HCT116 (cell line): ENCODE results near the gene MN1. TPM values are rescaled to one million over a fixed set of nuclear protein-coding genes. Genes with fewer than 3 reads are reported as not detected.

ENCODE experiments used
- ATAC-seq: fragments of 200-7000 bp; cut with Tn5 transposase; 2 replicates; pipeline ENCODE4 v1.9.1; 2020; ENCODE audit warnings: mild to moderate bottlenecking, moderate library complexity
- BruUV-seq: library from RNA; stranded (reverse); fragments of 400-500 nt; replicated peaks from 2 replicates; lab custom pipeline; 2021; lab: Mats Ljungman, UMichigan
- CTCF ChIA-PET: fragments of 300-600 bp; sonication (Branson Sonifier 250); formaldehyde crosslinking; loops from one replicate; lab custom pipeline; 2021; ENCODE audit warnings: antibody characterized with exemption; lab: Charles Lee
- POLR2A ChIA-PET: fragments of 300-600, 350-600 bp; sonication (Branson Sonifier 250); formaldehyde crosslinking; loops from one replicate; lab custom pipeline; 2021; ENCODE audit warnings: antibody characterized with exemption; lab: Charles Lee
- RAD21 ChIA-PET, 2 experiments: fragments of 300-600 bp; sonication (Branson Sonifier 250); formaldehyde crosslinking; loops; one replicate each; lab custom pipeline; 2023; ENCODE audit warnings: low total read pairs in 2 of 2; ENCODE audit not compliant: uncharacterized antibody in 2 of 2, unreplicated experiment in 2 of 2, low non-redundant PET in 1 of 2; lab: Charles Lee
- DNase-seq: peaks from one replicate; pipeline ENCODE4 v3.0.0-alpha.2; 2010; ENCODE audit warnings: low read depth, low spot score
- H2AFZ ChIP-seq: fragments of 200-600 bp; shearing (Covaris generic), sonication (generic); 2 replicates; pipeline ENCODE4 v1.6.1; 2017; ENCODE audit warnings: low read depth, mixed run types, mixed read lengths, antibody characterized with exemption, low read length; ENCODE audit not compliant: poor library complexity, severe bottlenecking
- H3K27ac ChIP-seq: 2 replicates; pipeline ENCODE4 v1.5.1; 2012; ENCODE audit warnings: low read depth, low read length
- H3K27me3 ChIP-seq: fragments of 200-600 bp; sonication (generic); 2 replicates; pipeline ENCODE4 v1.6.1; 2016; ENCODE audit warnings: mixed run types, low read length, mixed read lengths; ENCODE audit not compliant: insufficient read depth
- H3K36me3 ChIP-seq, 2 experiments: fragments of 200-500 bp in 1 of 2; fragments of 200-600 bp in 1 of 2; sonication (Bioruptor generic) in 1 of 2; sonication (generic) in 1 of 2; 2 replicates each; pipeline versions ENCODE4 v1.5.1 to v1.6.1; 2014 to 2016; ENCODE audit warnings: low read length in 2 of 2, inconsistent platforms in 1 of 2, mixed read lengths in 1 of 2, mixed run types in 1 of 2; ENCODE audit not compliant: insufficient read depth in 2 of 2, control insufficient read depth in 1 of 2
- H3K4me1 ChIP-seq, 2 experiments: fragments of 200-600 bp in 1 of 2; sonication (generic) in 1 of 2; 2 replicates each; pipeline versions ENCODE4 v1.5.1 to v1.6.1; 2012 to 2017; ENCODE audit warnings: low read length in 2 of 2, inconsistent platforms in 1 of 2, mild to moderate bottlenecking in 1 of 2, mixed read lengths in 1 of 2, mixed run types in 1 of 2, moderate library complexity in 1 of 2; ENCODE audit not compliant: insufficient read depth in 2 of 2, control insufficient read depth in 1 of 2
- H3K4me2 ChIP-seq: fragments of 200-600 bp; sonication (generic); 2 replicates; pipeline ENCODE4 v1.6.1; 2017; ENCODE audit warnings: mixed run types, low read length, mixed read lengths
- H3K4me3 ChIP-seq, 2 experiments: fragments of 200-600 bp in 1 of 2; sonication (generic) in 1 of 2; replicated peaks in 1 of 2; 2 replicates each; pipeline ENCODE4 v1.5.1; 2011 to 2016; ENCODE audit warnings: low read length in 2 of 2, control low read depth in 1 of 2, low read depth in 1 of 2, mild to moderate bottlenecking in 1 of 2, mixed read lengths in 1 of 2, mixed run types in 1 of 2
- H3K79me2 ChIP-seq: fragments of 200-600 bp; sonication (generic); 2 replicates; pipeline ENCODE4 v1.6.1; 2017; ENCODE audit warnings: mild to moderate bottlenecking, mixed run types, low read length, moderate library complexity, mixed read lengths; ENCODE audit not compliant: insufficient read depth
- H3K9ac ChIP-seq: fragments of 200-600 bp; sonication (generic); 2 replicates; pipeline ENCODE4 v1.6.1; 2016; ENCODE audit warnings: low read length, mixed read lengths
- H3K9me2 ChIP-seq: fragments of 200-600 bp; sonication (generic), shearing (Covaris generic); 2 replicates; pipeline ENCODE4 v1.6.1; 2017; ENCODE audit warnings: mixed run types, mild to moderate bottlenecking, moderate library complexity; ENCODE audit not compliant: insufficient read depth
- H3K9me3 ChIP-seq, 2 experiments: fragments of 200-500 bp in 1 of 2; fragments of 200-600 bp in 1 of 2; sonication (Bioruptor generic) in 1 of 2; sonication (generic) in 1 of 2; 2 replicates each; pipeline ENCODE4 v1.6.1; 2014 to 2017; ENCODE audit warnings: low read length in 2 of 2, mixed read lengths in 2 of 2, inconsistent platforms in 1 of 2, low read depth in 1 of 2, mild to moderate bottlenecking in 1 of 2, mixed run types in 1 of 2, moderate library complexity in 1 of 2; ENCODE audit not compliant: control insufficient read depth in 1 of 2, insufficient read depth in 1 of 2
- H4K20me1 ChIP-seq: fragments of 200-600 bp; sonication (generic), shearing (Covaris generic); 2 replicates; pipeline ENCODE4 v1.6.1; 2017; ENCODE audit warnings: mixed run types, mild to moderate bottlenecking, moderate library complexity; ENCODE audit not compliant: insufficient read depth
- CBX3 ChIP-seq: IDR thresholded peaks from 2 replicates; pipeline ENCODE4 v1.6.1; 2012; ENCODE audit warnings: low read depth
- EGR1 ChIP-seq: IDR thresholded peaks from 2 replicates; pipeline ENCODE4 v1.6.1; 2012; ENCODE audit warnings: low read depth
- EZH2phosphoT487 ChIP-seq: fragments of 200-600 bp; IDR thresholded peaks from 2 replicates; pipeline ENCODE4 v1.6.1; 2018; ENCODE audit warnings: antibody characterized with exemption, borderline replicate concordance
- JUND ChIP-seq: IDR thresholded peaks from 2 replicates; pipeline ENCODE4 v1.6.1; 2012
- POLR2AphosphoS5 ChIP-seq: IDR thresholded peaks from 2 replicates; pipeline ENCODE4 v1.6.1; 2011; ENCODE audit warnings: mild to moderate bottlenecking, low read depth, low read length, moderate library complexity
- RAD21 ChIP-seq: IDR thresholded peaks from 2 replicates; pipeline ENCODE4 v1.6.1; 2012; ENCODE audit warnings: low read depth, mild to moderate bottlenecking
- SIN3A ChIP-seq: IDR thresholded peaks from 2 replicates; pipeline ENCODE4 v1.6.1; 2012; ENCODE audit warnings: low read depth
- SP1 ChIP-seq: IDR thresholded peaks from 2 replicates; pipeline ENCODE4 v1.6.1; 2012; ENCODE audit warnings: low read depth
- SRF ChIP-seq: IDR thresholded peaks from 2 replicates; pipeline ENCODE4 v1.6.1; 2012; ENCODE audit warnings: low read depth
- YY1 ChIP-seq: IDR thresholded peaks from 2 replicates; pipeline ENCODE4 v1.6.1; 2011; ENCODE audit warnings: low read length, low read depth, moderate library complexity, mild to moderate bottlenecking; ENCODE audit not compliant: insufficient replicate concordance; ENCODE audit errors: extremely low read depth
- intact Hi-C: fragments of 100-400 bp; cut with micrococcal nuclease; formaldehyde crosslinking; loops from 2 replicates; pipeline ENCODE4 v1.10.0; 2022
- total RNA-seq: library from RNA; stranded (reverse); gene quantifications from one replicate; pipeline ENCODE4 v1.2.1, GENCODE V29; 2021; ENCODE audit not compliant: unreplicated experiment
- TF ChIP-seq, protein P1 (sequence below): IDR thresholded peaks from 2 replicates; pipeline ENCODE4 v1.6.1; 2011; ENCODE audit warnings: mild to moderate bottlenecking, low read length, moderate library complexity; ENCODE audit not compliant: insufficient replicate concordance; ENCODE audit errors: extremely low read depth
- TF ChIP-seq, protein P2 (sequence below): IDR thresholded peaks from 2 replicates; pipeline ENCODE4 v1.6.1; 2012

MN1 gene
- total RNA-seq, 1 experiment from 2014 or later: 2.9 TPM

- TF ChIP-seq YY1: no peak
- TF ChIP-seq EGR1: no peak
- TF ChIP-seq JUND: no peak
- TF ChIP-seq, protein P1, sequence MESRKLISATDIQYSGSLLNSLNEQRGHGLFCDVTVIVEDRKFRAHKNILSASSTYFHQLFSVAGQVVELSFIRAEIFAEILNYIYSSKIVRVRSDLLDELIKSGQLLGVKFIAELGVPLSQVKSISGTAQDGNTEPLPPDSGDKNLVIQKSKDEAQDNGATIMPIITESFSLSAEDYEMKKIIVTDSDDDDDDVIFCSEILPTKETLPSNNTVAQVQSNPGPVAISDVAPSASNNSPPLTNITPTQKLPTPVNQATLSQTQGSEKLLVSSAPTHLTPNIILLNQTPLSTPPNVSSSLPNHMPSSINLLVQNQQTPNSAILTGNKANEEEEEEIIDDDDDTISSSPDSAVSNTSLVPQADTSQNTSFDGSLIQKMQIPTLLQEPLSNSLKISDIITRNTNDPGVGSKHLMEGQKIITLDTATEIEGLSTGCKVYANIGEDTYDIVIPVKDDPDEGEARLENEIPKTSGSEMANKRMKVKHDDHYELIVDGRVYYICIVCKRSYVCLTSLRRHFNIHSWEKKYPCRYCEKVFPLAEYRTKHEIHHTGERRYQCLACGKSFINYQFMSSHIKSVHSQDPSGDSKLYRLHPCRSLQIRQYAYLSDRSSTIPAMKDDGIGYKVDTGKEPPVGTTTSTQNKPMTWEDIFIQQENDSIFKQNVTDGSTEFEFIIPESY: no peak
- TF ChIP-seq SIN3A: no peak
- TF ChIP-seq, protein P2, sequence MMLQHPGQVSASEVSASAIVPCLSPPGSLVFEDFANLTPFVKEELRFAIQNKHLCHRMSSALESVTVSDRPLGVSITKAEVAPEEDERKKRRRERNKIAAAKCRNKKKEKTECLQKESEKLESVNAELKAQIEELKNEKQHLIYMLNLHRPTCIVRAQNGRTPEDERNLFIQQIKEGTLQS: no peak
- TF ChIP-seq EZH2phosphoT487: no peak
- TF ChIP-seq RAD21: no peak
- TF ChIP-seq SRF: no peak
Observed at GRCh38 chr22:27724709-27725108, 76.8 kb downstream of the MN1 start (continued).

GRCh38 chr22:27724157-27724556 is 77.4 kb downstream of the MN1 start:
- Histone ChIP-seq H3K4me2 (no peak overlapping the region), H2AFZ (no peak overlapping the region), H4K20me1 (no peaks in the 10 kb centered on the region), H3K4me1 (peaks cover 21 to 38% of the 10 kb centered on the region in 2 experiments), H3K9me3 (no peaks in the 10 kb centered on the region), H3K4me3 (no peak overlapping the region), H3K79me2 (no peaks in the 10 kb centered on the region), H3K9me2 (no peaks in the 10 kb centered on the region), H3K9ac (no peak overlapping the region), H3K27ac (no peak overlapping the region), H3K27me3 (no peaks in the 10 kb centered on the region), H3K36me3 (no peaks in the 10 kb centered on the region)
- BruUV-seq: no TSS peak
- ChIA-PET POLR2A (no interaction called here), CTCF (no interaction called here), RAD21 (no interaction called here)
- intact Hi-C loops: no loop called here
- no peak for ATAC-seq
- DNase-seq: no peak
- TF ChIP-seq SIN3A (no peak), POLR2AphosphoS5 (no peak), SP1 (no peak), CBX3 (no peak)
